Peyer's patch (tissue), 4 donors: ENCODE data around the gene KAT2A.

Experiments
- POLR2A ChIP-seq, 2 donors: fragments of 450-650 bp; IDR thresholded peaks; one replicate each; pipeline ENCODE4 v1.5.1; 2017; ENCODE audit warnings: antibody characterized with exemption in 2 of 2, mild to moderate bottlenecking in 2 of 2, moderate library complexity in 2 of 2
- TF ChIP-seq, protein P1 (sequence below), 6 experiments: fragments of 450-650 bp in 4 of 6; fragments of 200-600 bp in 2 of 6; sonication (generic) in 1 of 6; IDR thresholded peaks; one replicate each; pipeline ENCODE4 v1.5.1; 2017 to 2019; ENCODE audit warnings: antibody characterized with exemption in 6 of 6, mild to moderate bottlenecking in 3 of 6, moderate library complexity in 1 of 6

DNA sequence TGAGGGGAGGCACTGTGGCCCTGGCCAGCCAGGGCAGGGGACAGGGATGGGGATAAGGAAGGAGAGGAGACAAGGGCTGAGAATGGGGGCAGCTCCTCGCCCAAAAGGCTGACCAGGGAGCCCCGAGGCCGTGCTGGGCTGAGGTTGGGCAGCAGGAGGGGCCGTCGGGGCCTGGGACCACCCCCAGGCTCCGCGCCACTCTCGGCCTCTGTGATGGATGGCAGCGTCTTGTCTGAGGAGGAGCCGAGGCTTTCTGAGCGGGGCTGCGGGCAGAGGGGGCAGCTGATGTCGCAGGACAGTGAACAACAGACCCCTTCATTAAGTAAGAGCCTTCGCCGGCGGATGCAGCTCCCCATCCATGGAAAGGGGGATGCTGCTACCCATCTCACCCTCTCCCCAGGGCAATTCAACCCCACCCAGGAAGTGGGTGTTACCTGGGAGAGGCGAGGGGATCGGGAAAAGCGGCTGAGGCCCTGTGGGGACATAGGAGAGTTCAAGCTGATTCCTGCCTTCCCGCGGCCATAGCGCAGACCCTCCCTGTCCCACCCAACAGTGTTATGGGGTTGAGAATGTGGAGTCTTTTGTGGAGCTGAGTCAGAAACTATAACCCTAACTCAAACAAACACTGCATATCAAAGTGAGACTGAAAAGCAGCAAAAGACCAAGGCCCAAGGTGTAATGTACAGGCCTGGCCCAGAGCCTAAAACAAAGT lies 42.7 kb upstream of the KAT2A start:
- no peak for TF ChIP-seq POLR2A (IDR thresholded peaks at IDR 0.05)
- TF ChIP-seq, protein P1, sequence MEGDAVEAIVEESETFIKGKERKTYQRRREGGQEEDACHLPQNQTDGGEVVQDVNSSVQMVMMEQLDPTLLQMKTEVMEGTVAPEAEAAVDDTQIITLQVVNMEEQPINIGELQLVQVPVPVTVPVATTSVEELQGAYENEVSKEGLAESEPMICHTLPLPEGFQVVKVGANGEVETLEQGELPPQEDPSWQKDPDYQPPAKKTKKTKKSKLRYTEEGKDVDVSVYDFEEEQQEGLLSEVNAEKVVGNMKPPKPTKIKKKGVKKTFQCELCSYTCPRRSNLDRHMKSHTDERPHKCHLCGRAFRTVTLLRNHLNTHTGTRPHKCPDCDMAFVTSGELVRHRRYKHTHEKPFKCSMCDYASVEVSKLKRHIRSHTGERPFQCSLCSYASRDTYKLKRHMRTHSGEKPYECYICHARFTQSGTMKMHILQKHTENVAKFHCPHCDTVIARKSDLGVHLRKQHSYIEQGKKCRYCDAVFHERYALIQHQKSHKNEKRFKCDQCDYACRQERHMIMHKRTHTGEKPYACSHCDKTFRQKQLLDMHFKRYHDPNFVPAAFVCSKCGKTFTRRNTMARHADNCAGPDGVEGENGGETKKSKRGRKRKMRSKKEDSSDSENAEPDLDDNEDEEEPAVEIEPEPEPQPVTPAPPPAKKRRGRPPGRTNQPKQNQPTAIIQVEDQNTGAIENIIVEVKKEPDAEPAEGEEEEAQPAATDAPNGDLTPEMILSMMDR (IDR thresholded peaks at IDR 0.05): no peak
